B cell (primary cell): ENCODE measurements around the gene MAP4K1.
"Not testable (repeated sequence)": the region's sequence is repeated elsewhere in the genome, so short reads cannot be mapped to it uniquely, and the experiment has no call there.

Experiments used
- CTCF ChIP-seq: fragments of 200-600 bp; IDR thresholded peaks from one replicate; pipeline ENCODE4 v1.8.0; 2022; ENCODE audit warnings: antibody characterized with exemption, mild to moderate bottlenecking
- EZH2 ChIP-seq: IDR thresholded peaks from 2 replicates; pipeline ENCODE4 v1.6.1; 2012; ENCODE audit warnings: borderline replicate concordance, low read depth, mild to moderate bottlenecking, moderate library complexity, low read length; ENCODE audit not compliant: insufficient read depth, poor library complexity, severe bottlenecking

- not testable (repeated sequence) for TF ChIP-seq CTCF, EZH2
Measured at GRCh38 chr19:38631301-38631700, 13.5 kb upstream of the MAP4K1 start.
